GM12878 (cell line): ENCODE measurements around the gene TM6SF1. TPM values are rescaled to one million over a fixed set of nuclear protein-coding genes. Genes with fewer than 3 reads are reported as not detected.

Experiments used
- ATAC-seq: fragments of 200-7000 bp; cut with Tn5 transposase; 3 replicates; pipeline ENCODE4 v1.9.1; 2020; ENCODE audit warnings: mild to moderate bottlenecking, moderate library complexity
- BruUV-seq: library from RNA; stranded (reverse); fragments of 400-500 nt; replicated peaks from 2 replicates; lab custom pipeline; 2021; lab: Mats Ljungman, UMichigan
- CTCF ChIA-PET: fragments of 300-600 bp; sonication (Branson Sonifier 250); formaldehyde crosslinking; extraction: SDS; loops from one replicate; lab custom pipeline; 2021; ENCODE audit warnings: inconsistent platforms; lab: Yijun Ruan, JAX
- POLR2A ChIA-PET: fragments of 350-600 bp; formaldehyde crosslinking; extraction: SDS; loops from one replicate; lab custom pipeline; 2021; ENCODE audit warnings: inconsistent platforms; lab: Charles Lee
- RAD21 ChIA-PET: fragments of 300-600 bp; sonication (Branson Sonifier 250); formaldehyde crosslinking; loops from one replicate; lab custom pipeline; 2023; ENCODE audit warnings: antibody characterized with exemption; ENCODE audit not compliant: unreplicated experiment; lab: Charles Lee
- SMC1A ChIA-PET: fragments of 300-600 bp; sonication (Branson Sonifier 250); formaldehyde crosslinking; loops from one replicate; lab custom pipeline; 2023; ENCODE audit not compliant: unreplicated experiment, uncharacterized antibody; lab: Charles Lee
- DNase-seq: peaks from one replicate; pipeline ENCODE4 v3.0.0-alpha.2; 2011; ENCODE audit warnings: low read depth, low spot score
- FAIRE-seq: peaks from 3 replicates; lab custom pipeline; 2011; peaks lifted over from hg19 to GRCh38; lab: Jason Lieb, UNC
- H2AFZ ChIP-seq: 2 replicates; pipeline ENCODE4 v1.6.0; 2011; ENCODE audit warnings: low read depth, low read length, control low read depth; ENCODE audit not compliant: control insufficient read depth
- H3K27ac ChIP-seq: 2 replicates; pipeline ENCODE4 v1.5.1; 2011; ENCODE audit warnings: control low read depth; ENCODE audit not compliant: control insufficient read depth, insufficient read depth
- H3K27me3 ChIP-seq, 2 experiments: replicated peaks in 1 of 2; 2 replicates each; pipeline versions ENCODE4 v1.6.0 to v1.6.1; 2011; ENCODE audit warnings: low read length in 1 of 2; ENCODE audit not compliant: control insufficient read depth in 2 of 2, insufficient read depth in 2 of 2
- H3K36me3 ChIP-seq, 2 experiments: 2 replicates each; pipeline ENCODE4 v1.5.1; 2011; ENCODE audit warnings: low read length in 1 of 2; ENCODE audit not compliant: control insufficient read depth in 2 of 2, insufficient read depth in 2 of 2
- H3K4me1 ChIP-seq: 2 replicates; pipeline ENCODE4 v1.6.1; 2011; ENCODE audit warnings: mild to moderate bottlenecking, low read length, moderate library complexity, mixed read lengths; ENCODE audit not compliant: control insufficient read depth, insufficient read depth
- H3K4me2 ChIP-seq: 2 replicates; pipeline ENCODE4 v1.6.0; 2011; ENCODE audit warnings: control low read depth; ENCODE audit not compliant: control insufficient read depth, insufficient read depth
- H3K4me3 ChIP-seq: fragments of 200-600 bp; sonication (generic); 2 replicates; pipeline ENCODE4 v1.5.1; 2016
- H3K79me2 ChIP-seq: 2 replicates; pipeline ENCODE4 v1.6.0; 2011; ENCODE audit warnings: low read length; ENCODE audit not compliant: control insufficient read depth, insufficient read depth
- H3K9ac ChIP-seq: 2 replicates; pipeline ENCODE4 v1.8.0; 2011; ENCODE audit warnings: low read length, control low read depth, mixed read lengths; ENCODE audit not compliant: control insufficient read depth, insufficient read depth
- H3K9me3 ChIP-seq: replicated peaks from 3 replicates; pipeline ENCODE4 v1.5.1; 2011; ENCODE audit warnings: mild to moderate bottlenecking, low read length; ENCODE audit not compliant: control insufficient read depth, insufficient read depth
- H4K20me1 ChIP-seq: 2 replicates; pipeline ENCODE4 v1.6.0; 2011; ENCODE audit not compliant: control insufficient read depth, insufficient read depth
- ATF3 ChIP-seq: IDR thresholded peaks from 2 replicates; pipeline ENCODE4 v1.6.1; 2011; ENCODE audit warnings: low read depth, mild to moderate bottlenecking, low read length, moderate library complexity, borderline replicate concordance; ENCODE audit errors: extremely low read depth
- E2F4 ChIP-seq: IDR thresholded peaks from 2 replicates; pipeline ENCODE4 v1.6.1; 2012; ENCODE audit warnings: low read depth, low read length, improper control_type of control experiment
- E2F8 ChIP-seq: fragments of 450-650 bp; IDR thresholded peaks from 2 replicates; pipeline ENCODE4 v1.6.1; 2018; ENCODE audit warnings: mild to moderate bottlenecking, low read depth, moderate library complexity; ENCODE audit not compliant: partially characterized antibody
- TBL1XR1 ChIP-seq: IDR thresholded peaks from 2 replicates; pipeline ENCODE4 v1.6.1; 2012; ENCODE audit warnings: low read depth, low read length, improper control_type of control experiment
- WRNIP1 ChIP-seq: IDR thresholded peaks from 2 replicates; pipeline ENCODE4 v1.6.1; 2011; ENCODE audit warnings: low read depth, low read length, improper control_type of control experiment, borderline replicate concordance
- ZNF592 ChIP-seq: fragments of 450-650 bp; IDR thresholded peaks from 2 replicates; pipeline ENCODE4 v1.6.1; 2017; ENCODE audit warnings: mild to moderate bottlenecking, moderate library complexity
- WGBS: methylation state at CpG from one replicate; pipeline ENCODE4 v1.1.6; 2016; ENCODE audit warnings: low lambda C conversion rate; ENCODE audit not compliant: insufficient replicate concordance, insufficient coverage; ENCODE audit errors: missing lambda C conversion rate; 5-methylcytosine and 5-hydroxymethylcytosine counted together
- in situ Hi-C: fragments of 300-500 bp; cut with MboI; formaldehyde crosslinking; loops from 9 replicates; pipeline ENCODE4 v1.14.3; 2018; ENCODE audit warnings: mixed read lengths
- intact Hi-C: fragments of 100-400 bp; cut with micrococcal nuclease; formaldehyde crosslinking; loops from one replicate; pipeline ENCODE4 v1.14.2; 2022; ENCODE audit not compliant: unreplicated experiment
- polyA plus RNA-seq, 11 experiments: library from polyadenylated mRNA; depleted of rRNA in 4 of 11; unstranded in 6 of 11; stranded (reverse) in 5 of 11; fragments of >200 nt; fragmentation: Nextera tagmentation in 4 of 11; fragmentation: Illumina TruSeq in 1 of 11; extraction: Ambion mirVana in 4 of 11; extraction: Trizol in 1 of 11; gene quantifications; 1 replicate in 1 of 11; 2 replicates in 10 of 11; pipeline versions ENCODE4 v1.2.1 to v1.2.3, GENCODE V29; 2011 to 2016; ENCODE audit warnings: inconsistent platforms in 2 of 11, missing spikeins in 2 of 11, low read depth in 1 of 11
- total RNA-seq, 4 experiments: library from RNA; depleted of rRNA in 3 of 4; stranded (reverse); fragments of >200 nt in 3 of 4; fragmentation: Illumina TruSeq in 1 of 4; extraction: Trizol in 1 of 4; gene quantifications; 2 replicates each; pipeline versions ENCODE4 v1.2.1 to v1.2.3, GENCODE V29; 2013 to 2021

TM6SF1 gene
- total and polyA plus RNA-seq, 10 of the 15 experiments (the other 5 are each of a cell fraction or from before 2014, with no cell fraction given) = 0.56 to 2.7 (median 1.2) TPM

- no peaks in the 10 kb centered on the region for H3K9me3 ChIP-seq
- H3K4me2 ChIP-seq = no peak overlapping the region
- peaks cover 27% of the 10 kb centered on the region for H3K4me1 ChIP-seq
- no peaks in the 10 kb centered on the region for H4K20me1 ChIP-seq
- H3K27ac ChIP-seq = no peak overlapping the region
- ATAC-seq (no peak), DNase-seq (no peak), FAIRE-seq (no peak)
- ChIA-PET RAD21 (no interaction called here), SMC1A (interaction anchor here (1.3 kb wide), 1 partner anchor 19 kb away, joined by 3 read pairs; no protein-coding TSS in a partner anchor), POLR2A (interaction anchor here (1.7 kb wide), 1 partner anchor 21 kb away, joined by 4 read pairs; no protein-coding TSS in a partner anchor), CTCF (no interaction called here)
- 0 out of 4 replicates have a peak, but pooled peaks cover 0 to 2% of the 10 kb centered on the region in 2 experiments for H3K36me3 ChIP-seq
- no peaks in the 10 kb centered on the region for H3K27me3 ChIP-seq
- WGBS = 93% methylated on average over 2 of the region's 2 CpGs
- H3K9ac ChIP-seq = no peak overlapping the region
- no peak overlapping the region for H2AFZ ChIP-seq
- H3K79me2 ChIP-seq = peaks cover 39% of the 10 kb centered on the region
- H3K4me3 ChIP-seq = no peak overlapping the region
- in situ Hi-C loops = no loop called here
- TF ChIP-seq ATF3 = no peak
- no peak for TF ChIP-seq E2F4
- TF ChIP-seq WRNIP1 = no peak
- no peak for TF ChIP-seq ZNF592
- no peak for TF ChIP-seq E2F8
- no peak for TF ChIP-seq TBL1XR1
- BruUV-seq = no TSS peak
- intact Hi-C loops = no loop called here
Observed at GRCh38 chr15:83178390-83178789, 70.9 kb downstream of the TM6SF1 start.
